Type B pancreatic cell (in vitro differentiated cells): Measurements from ENCODE around the gene FKRP. TPM values are rescaled to one million over a fixed set of nuclear protein-coding genes. Genes with fewer than 3 reads are reported as not detected.
A peak's percentile ranks its signal among the peaks of the same experiment; 100 is the strongest.

Experiments used
- DNase-seq: peaks from one replicate; pipeline ENCODE4 v3.0.0; 2021; ENCODE audit warnings: mixed read lengths; ENCODE audit not compliant: unreplicated experiment; ENCODE audit errors: extremely low spot score
- H3K27ac Mint-ChIP-seq: 2 replicates; pipeline ENCODE4 v1.8.0; 2021; ENCODE audit warnings: mild to moderate bottlenecking, mixed read lengths
- H3K27me3 Mint-ChIP-seq: 2 replicates; pipeline ENCODE4 v1.8.0; 2021; ENCODE audit warnings: mixed read lengths
- H3K36me3 Mint-ChIP-seq: 2 replicates; pipeline ENCODE4 v1.8.0; 2021; ENCODE audit warnings: mixed read lengths
- H3K4me1 Mint-ChIP-seq: one replicate; pipeline ENCODE4 v1.8.0; 2021; ENCODE audit warnings: mixed read lengths; ENCODE audit not compliant: unreplicated experiment
- H3K4me3 Mint-ChIP-seq: 2 replicates; pipeline ENCODE4 v1.8.0; 2021; ENCODE audit warnings: mild to moderate bottlenecking, mixed read lengths
- H3K9me3 Mint-ChIP-seq: 2 replicates; pipeline ENCODE4 v1.8.0; 2021; ENCODE audit warnings: mixed read lengths
- total RNA-seq: library from RNA; stranded (reverse); gene quantifications from 2 replicates; pipeline ENCODE4 v1.2.1, GENCODE V29; 2021; ENCODE audit warnings: low replicate concordance
- TF ChIP-seq, protein P1 (sequence below): fragments of 200-600 bp; sonication (generic); conservative IDR thresholded peaks from 2 replicates; pipeline ENCODE4 v1.5.0; 2021; ENCODE audit warnings: antibody characterized with exemption, mild to moderate bottlenecking

FKRP gene
- total RNA-seq, 1 donor from 2014 or later, result 38.4 TPM

DNA sequence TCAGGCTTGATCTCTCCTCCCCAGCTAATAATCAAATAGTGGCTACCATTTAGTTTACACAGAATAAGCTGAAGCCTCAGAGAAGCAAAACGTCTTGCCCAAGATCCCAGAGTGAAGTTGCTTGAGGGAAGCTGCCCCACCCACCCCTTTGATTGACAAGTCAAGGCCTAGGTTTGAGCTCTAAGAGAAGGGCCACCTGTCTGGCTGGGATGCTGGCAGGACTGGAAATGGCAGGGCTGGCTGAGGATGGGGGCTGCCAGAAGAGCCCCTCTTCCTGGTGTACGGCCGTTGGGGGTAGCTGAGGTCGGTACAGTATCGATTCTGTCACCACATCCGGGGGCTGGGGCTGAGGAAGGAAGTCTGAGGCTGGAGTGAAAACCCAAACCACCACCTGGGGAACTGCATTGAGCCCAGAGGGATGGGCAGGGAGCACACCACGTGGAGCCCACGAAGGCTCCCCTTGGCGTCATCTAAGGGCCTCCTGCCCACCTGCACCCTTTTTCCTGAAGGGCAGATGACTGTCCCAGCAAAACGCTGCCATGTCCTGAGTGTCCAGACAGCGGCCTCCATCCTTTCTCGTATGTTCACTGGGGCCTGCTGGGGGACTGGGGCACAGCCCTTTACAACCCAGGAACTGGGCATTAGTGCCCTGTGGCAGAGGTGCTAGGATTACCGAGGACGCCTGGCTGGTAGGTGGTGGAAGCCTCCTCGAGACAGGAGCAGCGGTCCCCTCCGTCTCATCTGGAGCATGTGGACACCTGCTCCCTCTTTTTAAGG lies 27.5 kb upstream of the FKRP start:
- no peaks in the 10 kb centered on the region for H3K27me3 Mint-ChIP-seq

GRCh38 chr19:46718934-46719622 lies 26.8 kb upstream of the FKRP start:
- TF ChIP-seq, protein P1, sequence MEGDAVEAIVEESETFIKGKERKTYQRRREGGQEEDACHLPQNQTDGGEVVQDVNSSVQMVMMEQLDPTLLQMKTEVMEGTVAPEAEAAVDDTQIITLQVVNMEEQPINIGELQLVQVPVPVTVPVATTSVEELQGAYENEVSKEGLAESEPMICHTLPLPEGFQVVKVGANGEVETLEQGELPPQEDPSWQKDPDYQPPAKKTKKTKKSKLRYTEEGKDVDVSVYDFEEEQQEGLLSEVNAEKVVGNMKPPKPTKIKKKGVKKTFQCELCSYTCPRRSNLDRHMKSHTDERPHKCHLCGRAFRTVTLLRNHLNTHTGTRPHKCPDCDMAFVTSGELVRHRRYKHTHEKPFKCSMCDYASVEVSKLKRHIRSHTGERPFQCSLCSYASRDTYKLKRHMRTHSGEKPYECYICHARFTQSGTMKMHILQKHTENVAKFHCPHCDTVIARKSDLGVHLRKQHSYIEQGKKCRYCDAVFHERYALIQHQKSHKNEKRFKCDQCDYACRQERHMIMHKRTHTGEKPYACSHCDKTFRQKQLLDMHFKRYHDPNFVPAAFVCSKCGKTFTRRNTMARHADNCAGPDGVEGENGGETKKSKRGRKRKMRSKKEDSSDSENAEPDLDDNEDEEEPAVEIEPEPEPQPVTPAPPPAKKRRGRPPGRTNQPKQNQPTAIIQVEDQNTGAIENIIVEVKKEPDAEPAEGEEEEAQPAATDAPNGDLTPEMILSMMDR, result no peak
- no peaks in the 10 kb centered on the region for H3K27me3 Mint-ChIP-seq
- H3K4me1 Mint-ChIP-seq, result peaks cover 6% of the 10 kb centered on the region
- no peak overlapping the region for H3K4me3 Mint-ChIP-seq
- DNase-seq, result no peak
- no peaks in the 10 kb centered on the region for H3K9me3 Mint-ChIP-seq
- H3K36me3 Mint-ChIP-seq, result peaks cover 4% of the 10 kb centered on the region
- peak overlapping the region; percentile 9 for H3K27ac Mint-ChIP-seq

More for the DNA sequence above, 27.5 kb upstream of the FKRP start:
- Mint-ChIP-seq H3K9me3 (no peaks in the 10 kb centered on the region), H3K27ac (peak overlapping the region; percentile 91), H3K4me3 (peak overlapping the region; percentile 97), H3K4me1 (peaks cover 12% of the 10 kb centered on the region), H3K36me3 (peaks cover 4% of the 10 kb centered on the region)
- no peak for DNase-seq
- TF ChIP-seq, protein P1, result no peak

DNA sequence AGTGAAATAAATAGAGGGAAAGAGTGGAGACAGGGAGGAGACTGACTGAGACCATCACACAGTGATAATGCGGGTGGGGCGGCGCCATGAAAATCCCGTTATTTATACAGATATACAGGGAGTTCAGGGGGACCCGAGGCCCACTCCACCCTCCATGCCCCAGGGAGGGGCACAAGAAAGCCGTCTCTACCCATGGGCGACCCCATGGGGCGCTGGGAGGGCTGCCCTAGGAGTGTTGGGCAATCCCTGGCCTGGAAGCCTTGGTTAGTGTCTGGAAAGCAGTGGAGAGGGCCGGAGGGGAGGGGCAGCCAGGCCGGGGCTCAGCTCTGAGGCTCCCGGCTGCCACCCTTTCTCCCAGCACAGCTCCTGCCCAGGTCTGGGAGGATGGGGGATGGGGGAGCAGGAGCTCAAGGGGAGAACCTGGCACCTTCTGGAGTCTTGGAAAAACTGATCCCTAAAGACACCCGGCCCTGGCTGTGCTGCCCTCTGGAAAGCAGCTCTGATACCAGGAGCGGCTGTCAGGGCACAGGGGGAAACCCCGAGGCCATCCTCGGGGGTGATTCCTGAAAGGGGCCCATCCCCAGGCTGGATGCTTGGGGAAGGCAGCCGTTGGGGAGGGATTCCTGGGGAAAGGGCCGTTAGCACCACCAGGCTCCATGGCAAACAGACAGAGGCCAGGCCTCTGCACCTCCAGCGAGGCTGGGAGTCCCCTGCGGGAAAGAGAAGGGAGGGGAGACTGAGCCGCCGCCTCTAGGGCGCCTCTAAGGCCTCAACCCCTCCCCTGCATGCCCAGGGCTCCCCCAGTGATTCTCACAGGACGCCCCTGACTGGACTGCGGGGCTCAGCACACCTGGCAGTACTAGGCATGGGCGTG lies 26.0 kb upstream of the FKRP start:
- no peaks in the 10 kb centered on the region for H3K9me3 Mint-ChIP-seq
- H3K27ac Mint-ChIP-seq, result peak overlapping the region; percentile 9
- TF ChIP-seq, protein P1, result no peak
- no peaks in the 10 kb centered on the region for H3K27me3 Mint-ChIP-seq
- DNase-seq, result no peak
- H3K4me3 Mint-ChIP-seq, result no peak overlapping the region
- H3K4me1 Mint-ChIP-seq, result peaks cover 6% of the 10 kb centered on the region
- H3K36me3 Mint-ChIP-seq, result peaks cover 4% of the 10 kb centered on the region

DNA sequence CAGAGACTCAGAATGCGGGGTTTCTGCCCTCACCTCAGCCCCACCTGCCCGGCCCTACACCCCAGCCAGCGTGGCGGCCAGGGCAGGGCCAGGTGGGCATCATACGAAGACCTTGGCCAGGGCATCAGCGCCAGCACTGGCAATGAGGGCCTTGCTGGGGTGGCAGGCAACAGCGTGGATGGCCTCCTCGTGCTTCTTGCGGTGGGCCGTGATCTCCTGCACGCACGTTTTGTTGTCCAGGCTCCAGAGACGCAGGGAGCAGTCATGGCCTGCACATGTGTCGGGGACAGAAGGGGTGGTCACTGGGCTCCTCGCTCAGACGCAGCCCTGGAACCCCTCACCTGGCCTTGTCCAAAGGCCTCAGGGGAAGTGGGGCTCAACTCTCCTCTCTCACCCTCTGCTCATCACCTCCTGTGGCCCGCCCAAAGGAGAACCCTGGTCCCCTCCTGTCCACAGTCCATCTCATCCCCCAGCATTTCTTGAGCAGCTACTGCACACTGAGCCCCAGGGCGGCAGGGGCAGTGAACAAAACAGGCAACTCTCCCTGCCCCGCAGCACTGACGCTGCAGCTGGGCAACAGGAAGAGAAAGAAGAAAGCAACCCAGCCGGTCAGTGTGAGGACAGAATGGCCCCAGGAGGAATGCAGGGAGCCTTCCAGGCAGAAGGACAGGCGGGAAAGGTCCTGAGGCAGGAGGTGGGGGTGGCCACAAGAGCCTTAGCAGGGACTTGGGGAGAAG lies 25.2 kb upstream of the FKRP start:
- DNase-seq, result no peak
- Mint-ChIP-seq H3K4me3 (no peak overlapping the region), H3K36me3 (peaks cover 4% of the 10 kb centered on the region), H3K9me3 (no peaks in the 10 kb centered on the region), H3K4me1 (no peaks in the 10 kb centered on the region), H3K27ac (no peak overlapping the region), H3K27me3 (no peaks in the 10 kb centered on the region)
- TF ChIP-seq, protein P1, result no peak
